Superior temporal gyrus (tissue), 1 donor: ENCODE results near the gene CIZ1.
"Not testable (repeated sequence)": the region's sequence is repeated elsewhere in the genome, so short reads cannot be mapped to it uniquely, and the experiment has no call there.

Experiments used
- DNase-seq: peaks from one replicate; pipeline ENCODE4 v3.0.0-alpha.2; 2016; ENCODE audit errors: extremely low spot score

Gene CIZ1

DNA sequence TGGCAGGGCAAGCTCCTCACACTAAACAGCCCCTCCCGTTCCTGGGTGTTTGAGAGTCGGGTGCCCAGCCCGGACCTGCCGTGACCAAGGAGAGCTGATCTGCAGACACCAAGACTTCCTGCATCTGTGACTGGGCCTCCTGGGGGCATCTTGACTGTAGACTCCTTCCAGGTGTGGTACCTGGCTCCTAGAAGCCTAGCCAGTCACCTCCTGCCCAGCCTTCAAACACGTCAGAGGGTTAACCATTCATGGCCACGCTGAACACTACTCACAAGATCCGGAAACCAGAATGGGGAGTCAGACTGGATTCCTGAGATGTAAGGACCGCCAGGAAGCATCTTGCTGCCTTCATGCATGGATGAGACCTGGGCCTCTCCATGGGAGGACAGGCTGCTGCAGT is 45.8 kb downstream of the CIZ1 start:
- DNase-seq = no peak

- DNase-seq = no peak
These were observed 46.9 kb downstream of the CIZ1 start for GRCh38 chr9:128144239-128145181.

DNA sequence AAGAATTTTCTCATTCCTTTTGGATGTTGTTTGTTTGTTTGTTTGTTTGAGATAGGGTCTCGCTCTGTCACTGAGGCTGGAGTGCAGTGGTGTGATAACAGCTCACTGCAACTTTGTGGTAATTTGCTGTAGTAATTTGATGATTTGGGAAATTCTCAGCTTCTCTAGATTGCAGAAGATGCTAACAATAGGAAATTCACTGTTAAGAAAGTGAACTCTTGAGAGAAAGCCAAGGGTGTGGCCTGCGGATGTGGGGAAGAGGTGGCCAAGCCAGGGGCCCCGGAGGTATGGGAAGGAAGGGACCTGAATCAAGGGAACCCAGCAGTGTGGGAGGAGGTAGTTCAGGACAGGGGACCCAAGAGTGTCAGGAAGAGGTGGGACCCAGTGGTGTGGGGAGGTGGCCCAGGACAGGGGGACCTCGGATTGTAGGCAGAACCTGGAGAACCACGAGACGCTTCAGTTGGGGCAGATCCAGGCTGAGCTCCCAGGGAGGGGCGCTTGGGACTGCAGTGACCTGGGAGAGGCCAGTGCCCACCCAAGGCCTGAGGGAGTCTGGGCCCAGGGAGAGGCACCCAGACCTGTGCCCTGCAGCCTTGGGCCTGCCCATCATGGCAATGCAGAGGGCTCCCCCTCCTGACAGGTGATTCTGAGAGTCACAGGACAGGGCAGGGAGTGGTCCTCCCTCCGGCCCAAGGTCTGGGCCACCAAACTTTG is 47.7 kb downstream of the CIZ1 start:
- DNase-seq = no peak

DNA sequence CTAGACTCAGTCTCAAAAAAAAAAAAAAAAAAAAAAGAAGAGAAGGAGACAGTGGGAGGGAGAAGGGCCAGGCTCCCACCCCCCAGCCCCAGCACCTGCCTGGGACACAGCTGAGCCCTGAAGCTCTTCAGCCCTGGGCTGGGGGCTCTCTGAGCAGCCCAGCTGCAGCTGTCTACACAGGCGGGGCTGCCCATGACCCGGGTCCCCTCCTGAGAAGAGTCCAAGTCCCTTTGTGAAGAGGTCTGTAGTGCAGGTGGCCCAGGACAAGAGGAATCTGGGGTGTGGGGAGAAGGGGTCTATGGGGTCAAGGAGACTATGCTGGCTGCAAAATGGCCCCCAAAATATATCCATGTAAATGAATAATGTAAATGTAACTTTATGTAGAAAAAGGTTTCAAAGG is 48.8 kb downstream of the CIZ1 start:
- no peak for DNase-seq

GRCh38 chr9:128142061-128142460 is 49.3 kb downstream of the CIZ1 start:
- DNase-seq = no peak

DNA sequence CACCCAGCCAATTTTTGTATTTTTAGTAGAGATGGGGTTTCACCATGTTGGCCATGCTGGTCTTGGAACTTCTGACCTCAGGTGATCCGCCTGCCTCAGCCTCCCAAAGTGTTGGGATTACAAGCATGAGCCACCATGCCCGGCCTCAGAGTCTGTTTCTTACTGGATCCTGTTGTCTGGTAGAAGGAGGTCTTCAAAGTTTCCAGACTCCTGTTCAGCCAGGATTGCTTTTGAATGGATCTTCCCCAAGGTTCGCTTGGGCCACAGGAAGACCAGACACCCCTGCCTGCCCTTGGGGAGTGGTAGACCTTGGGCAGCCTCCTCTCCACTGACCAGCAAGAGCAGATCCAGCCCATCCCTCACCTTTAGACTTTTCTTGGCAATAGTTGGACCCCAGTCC is 49.8 kb downstream of the CIZ1 start:
- DNase-seq = no peak

DNA sequence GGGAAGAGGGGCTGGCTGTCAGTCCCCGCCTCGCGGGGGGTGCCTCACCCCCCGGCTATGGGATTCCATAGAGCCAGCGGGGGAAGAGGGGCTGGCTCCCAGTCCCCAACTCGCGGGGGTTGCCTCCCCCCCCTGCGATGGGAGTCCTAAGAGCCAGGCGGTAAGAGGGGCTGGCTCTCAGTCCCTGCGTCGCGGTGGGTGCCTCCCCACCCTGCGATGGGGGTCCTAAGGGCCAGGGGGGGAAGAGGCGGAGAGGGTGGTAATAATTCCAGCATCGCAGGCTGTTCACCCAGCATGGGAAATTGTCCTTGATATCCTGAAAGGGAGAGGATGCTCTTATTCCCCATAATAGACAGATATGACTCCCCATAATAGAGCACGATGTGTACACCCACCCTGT is 51.8 kb downstream of the CIZ1 start:
- DNase-seq = no peak

- DNase-seq = no peak
These were observed 53.4 kb downstream of the CIZ1 start for GRCh38 chr9:128138001-128138400.

DNA sequence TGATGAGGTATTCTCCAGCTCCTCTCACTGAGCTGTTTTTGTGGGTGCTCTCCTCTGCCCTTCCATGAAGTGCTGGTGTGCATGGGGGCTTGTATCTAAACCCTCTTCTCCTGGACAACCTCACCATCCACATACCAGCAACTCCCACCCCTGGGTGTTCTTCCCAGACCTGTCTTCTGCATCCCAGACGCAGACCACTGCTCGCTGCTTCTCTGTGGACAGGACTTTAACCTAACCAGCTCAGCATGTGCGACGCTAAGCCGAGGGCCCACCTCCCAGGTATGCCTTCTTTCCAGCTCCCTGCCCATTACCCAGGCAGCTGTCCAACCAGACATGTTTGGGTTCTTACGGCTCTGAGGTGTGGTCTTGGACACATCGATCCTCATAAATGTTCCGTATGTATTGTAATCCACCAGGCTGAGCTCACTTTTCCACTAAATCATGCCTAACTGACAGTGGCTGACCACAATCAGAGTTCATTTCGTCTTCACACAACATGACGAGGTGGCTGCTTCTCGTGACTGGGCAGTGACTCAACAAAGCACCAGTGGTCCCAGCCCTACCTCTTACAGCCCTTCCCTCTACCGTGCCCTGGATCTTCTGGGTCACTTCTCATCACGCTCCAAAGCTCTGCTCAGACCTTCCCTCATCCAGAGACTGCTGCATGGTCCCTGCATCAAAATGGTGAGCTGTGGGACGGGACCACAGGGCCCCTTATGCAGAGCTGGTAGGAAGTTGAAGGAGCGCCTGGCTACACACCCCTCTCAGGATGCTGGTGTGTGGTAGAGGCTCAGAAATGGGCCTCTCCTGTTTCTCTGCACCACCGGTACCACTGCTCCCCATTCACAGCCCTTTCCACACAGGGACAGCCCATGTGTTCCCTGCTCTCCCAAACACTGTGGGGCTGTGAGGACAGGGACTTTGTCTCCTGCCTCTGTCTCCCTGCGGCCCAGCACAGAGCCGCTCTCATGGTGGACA is 54.3 kb downstream of the CIZ1 start:
- DNase-seq = no peak

DNA sequence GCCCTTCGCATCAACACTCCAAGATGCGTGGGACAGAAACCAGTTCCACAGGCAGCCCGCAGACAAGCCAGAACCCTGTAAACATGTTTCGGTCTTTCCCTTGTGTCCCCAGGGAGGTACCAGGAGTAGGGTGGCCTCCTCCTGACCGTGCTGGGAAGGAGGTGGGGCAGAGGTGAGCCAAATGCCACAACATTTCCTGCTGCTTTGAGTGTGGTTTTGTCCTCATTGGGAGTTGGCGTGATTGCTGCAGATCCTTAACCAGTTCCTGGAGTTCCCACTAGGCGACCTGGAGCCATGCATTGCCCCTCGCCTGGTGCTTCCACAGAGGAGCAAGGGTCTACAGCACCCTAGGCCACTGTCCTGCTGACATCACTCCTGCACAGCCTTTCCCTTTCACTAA is 55.8 kb downstream of the CIZ1 start:
- not testable (repeated sequence) for DNase-seq

GRCh38 chr9:128132139-128132538 is 59.2 kb downstream of the CIZ1 start:
- DNase-seq = not testable (repeated sequence)

- DNase-seq = not testable (repeated sequence)
These were observed 60.0 kb downstream of the CIZ1 start for GRCh38 chr9:128131346-128131745.

- DNase-seq = not testable (repeated sequence)
These were observed 60.7 kb downstream of the CIZ1 start for GRCh38 chr9:128130651-128131050.

DNA sequence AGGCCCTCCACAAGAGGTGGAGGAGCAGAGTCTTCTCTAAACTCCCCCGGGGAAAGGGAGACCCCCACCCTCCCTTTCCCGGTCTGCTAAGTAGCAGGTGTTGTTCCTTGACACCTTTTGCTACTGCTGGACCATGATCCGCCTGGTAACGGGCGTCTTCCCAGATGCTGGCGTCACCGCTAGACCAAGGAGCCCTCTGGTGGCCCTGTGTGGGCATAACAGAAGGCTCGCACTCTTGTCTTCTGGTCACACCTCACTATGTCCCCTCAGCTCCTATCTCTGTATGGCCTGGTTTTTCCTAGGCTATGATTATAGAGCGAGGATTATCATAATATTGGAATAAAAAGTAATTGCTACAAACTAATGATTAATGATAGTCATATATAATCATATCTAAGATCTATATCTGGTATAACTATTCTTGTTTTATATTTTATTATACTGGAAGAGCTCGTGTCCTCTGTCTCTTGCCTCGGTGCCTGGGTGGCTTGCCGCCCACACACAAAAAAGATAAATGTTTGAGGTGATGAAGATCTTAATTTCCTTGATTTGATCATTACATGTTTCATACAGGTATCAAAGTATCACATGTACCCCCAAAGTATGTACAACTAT is 61.3 kb downstream of the CIZ1 start:
- DNase-seq = not testable (repeated sequence)

DNA sequence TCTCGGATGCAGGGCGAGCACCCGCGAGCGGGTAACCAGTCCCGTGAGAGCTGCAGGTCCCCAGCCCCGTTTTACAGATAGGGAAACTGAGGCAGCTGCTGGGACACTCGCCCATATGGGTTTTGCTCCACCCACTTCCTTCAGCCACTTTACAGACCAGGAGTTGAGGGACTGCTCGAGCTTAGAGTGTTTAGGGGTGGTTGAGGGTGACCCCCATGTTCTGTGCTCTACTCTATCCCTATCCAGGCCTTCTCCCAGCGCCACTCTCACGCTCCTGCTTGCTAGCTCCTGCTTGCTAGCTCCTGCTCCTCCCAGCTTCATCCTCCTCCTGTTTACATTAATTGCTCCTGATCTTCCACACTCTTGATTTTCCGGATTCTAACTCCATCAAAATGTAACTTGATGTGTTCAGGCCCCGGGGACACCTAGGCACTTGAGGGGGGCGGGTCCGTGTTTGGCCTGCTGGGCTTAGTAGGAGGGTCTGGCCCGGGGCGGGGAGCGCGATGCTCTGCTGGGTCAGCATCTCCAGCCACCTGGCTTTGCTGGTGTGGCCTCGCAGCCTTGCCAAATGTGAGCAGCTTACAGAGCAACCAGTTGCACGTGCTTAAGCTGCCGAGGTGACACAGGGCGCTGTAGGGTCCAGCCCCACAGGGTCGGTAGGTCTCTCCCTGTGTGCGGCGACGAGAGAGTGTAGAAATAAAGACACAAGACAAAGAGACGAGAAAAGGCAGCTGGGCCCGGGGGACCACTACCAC is 62.4 kb downstream of the CIZ1 start:
- DNase-seq = no peak

GRCh38 chr9:128127990-128128835 is 63.2 kb downstream of the CIZ1 start:
- peak; percentile 93 for DNase-seq

DNA sequence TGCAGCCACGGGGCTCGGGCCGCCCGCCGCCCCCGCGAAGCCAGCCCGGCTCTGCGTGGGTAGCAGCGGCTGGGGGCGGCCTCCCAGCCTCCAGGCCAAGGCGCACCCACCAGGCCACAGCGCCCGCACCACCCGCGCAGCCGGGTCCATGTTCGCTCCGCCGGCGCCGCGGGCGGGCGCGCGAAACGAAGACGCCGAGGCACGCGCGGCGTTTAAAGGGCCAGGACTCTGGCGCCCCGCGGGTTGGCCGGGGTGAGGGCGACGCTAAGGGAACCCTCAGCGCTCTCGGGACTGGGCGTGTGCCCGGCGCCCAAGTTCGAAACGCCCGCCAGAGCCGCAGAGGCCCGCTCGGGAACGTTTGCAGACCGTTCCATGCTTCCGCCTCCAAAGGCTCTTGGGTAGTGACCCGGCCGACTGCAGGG is 63.8 kb downstream of the CIZ1 start, which contains the start of gene PTGES2:
Gene PTGES2, minus strand, starts transcription at position 162 of the 422 bp plus-strand sequence. Its CDS starts 12 bp downstream, at position 150.
- DNase-seq = peak; percentile 89

DNA sequence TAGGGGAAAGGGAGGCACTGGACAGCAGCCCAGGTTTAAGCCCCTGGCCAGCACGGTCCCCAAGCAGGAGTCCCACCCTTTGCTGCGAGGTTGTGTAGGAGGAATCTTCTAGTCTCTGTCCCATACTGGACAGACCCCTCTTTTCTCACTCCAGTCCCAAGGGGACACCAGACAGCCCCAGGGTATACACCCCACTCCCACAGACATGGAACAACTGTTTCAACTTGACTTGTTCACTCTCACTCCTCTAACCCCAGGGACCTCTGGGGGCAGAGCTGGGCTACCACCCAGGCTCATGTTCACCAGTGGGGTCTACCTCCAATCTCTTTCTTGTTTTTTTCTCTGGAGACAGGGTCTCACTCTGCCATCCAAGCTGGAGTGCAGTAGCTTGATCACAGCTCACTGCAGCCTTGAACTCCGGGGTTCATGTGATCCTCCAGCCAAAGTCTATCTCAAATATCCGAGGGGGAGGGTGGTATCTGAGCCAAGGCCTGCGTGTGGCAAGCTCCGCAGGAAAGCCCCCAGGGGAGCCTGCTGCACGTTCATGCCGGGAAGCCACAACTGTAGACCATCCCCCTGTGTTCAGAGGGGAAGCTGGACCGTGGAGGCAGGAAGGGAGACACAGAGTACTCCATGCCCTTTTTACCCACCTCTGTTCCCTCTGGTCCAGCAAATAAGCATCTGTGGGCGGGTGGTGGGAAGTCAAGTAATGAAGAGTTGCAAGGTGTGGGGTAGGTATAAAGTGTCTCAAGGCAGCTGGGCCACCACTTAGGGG is 65.6 kb downstream of the CIZ1 start:
- DNase-seq = no peak
